Caco-2 (cell line): ENCODE measurements around the gene IQSEC1. TPM values are rescaled to one million over a fixed set of nuclear protein-coding genes. Genes with fewer than 3 reads are reported as not detected.

ENCODE experiments used
- BruUV-seq: library from RNA; stranded (reverse); fragments of 400-500 nt; replicated peaks from 2 replicates; lab custom pipeline; 2021; lab: Mats Ljungman, UMichigan
- CTCF ChIA-PET: fragments of 300-600 bp; sonication (Branson Sonifier 250); formaldehyde crosslinking; loops from one replicate; lab custom pipeline; 2022; ENCODE audit warnings: antibody characterized with exemption; lab: Charles Lee
- POLR2A ChIA-PET: fragments of 300-600 bp; sonication (Branson Sonifier 250); formaldehyde crosslinking; loops from one replicate; lab custom pipeline; 2022; ENCODE audit warnings: antibody characterized with exemption; lab: Charles Lee
- DNase-seq, 2 experiments: peaks; one replicate each; pipeline versions ENCODE4 v3.0.0 to v3.0.0-alpha.2; 2020 to 2022
- H3K27me3 ChIP-seq: replicated peaks from 2 replicates; pipeline ENCODE4 v1.6.0; 2011; ENCODE audit warnings: low read length; ENCODE audit not compliant: control insufficient read depth, insufficient read depth
- H3K36me3 ChIP-seq: 2 replicates; pipeline ENCODE4 v1.5.1; 2011; ENCODE audit warnings: low read length; ENCODE audit not compliant: control insufficient read depth, insufficient read depth
- H3K4me1 ChIP-seq: fragments of 250-450 bp; sonication (Bioruptor Pico); 2 replicates; pipeline ENCODE4 v1.5.1; 2020; ENCODE audit warnings: mild to moderate bottlenecking
- H3K4me3 ChIP-seq: 2 replicates; pipeline ENCODE4 v1.5.1; 2011; ENCODE audit warnings: low read depth, mild to moderate bottlenecking, control low read depth, low read length
- H3K9me3 ChIP-seq: fragments of 250-450 bp; sonication (Bioruptor Pico); 2 replicates; pipeline ENCODE4 v1.5.1; 2020; ENCODE audit warnings: mild to moderate bottlenecking, moderate library complexity
- H3K27ac Mint-ChIP-seq: one replicate; pipeline ENCODE4 v1.8.0; 2022; ENCODE audit warnings: mixed read lengths; ENCODE audit not compliant: unreplicated experiment
- H3K27me3 Mint-ChIP-seq: one replicate; pipeline ENCODE4 v1.8.0; 2022; ENCODE audit warnings: mixed read lengths; ENCODE audit not compliant: insufficient read depth, unreplicated experiment
- H3K36me3 Mint-ChIP-seq: one replicate; pipeline ENCODE4 v1.8.0; 2022; ENCODE audit warnings: mild to moderate bottlenecking, mixed read lengths; ENCODE audit not compliant: insufficient read depth, unreplicated experiment
- H3K4me1 Mint-ChIP-seq: one replicate; pipeline ENCODE4 v1.8.0; 2022; ENCODE audit warnings: low read depth, mixed read lengths; ENCODE audit not compliant: unreplicated experiment
- H3K4me3 Mint-ChIP-seq: one replicate; pipeline ENCODE4 v1.8.0; 2022; ENCODE audit warnings: mild to moderate bottlenecking, moderate library complexity, mixed read lengths; ENCODE audit not compliant: unreplicated experiment
- H3K9me3 Mint-ChIP-seq: one replicate; pipeline ENCODE4 v1.8.0; 2022; ENCODE audit warnings: mixed read lengths; ENCODE audit not compliant: unreplicated experiment
- CTCF ChIP-seq, 2 experiments: fragments of 200-600 bp in 1 of 2; IDR thresholded peaks; 1 replicate in 1 of 2; 2 replicates in 1 of 2; pipeline versions ENCODE4 v1.5.1 to v1.8.0; 2011 to 2022; ENCODE audit warnings: antibody characterized with exemption in 1 of 2, control low read depth in 1 of 2, inconsistent platforms in 1 of 2, low read depth in 1 of 2, low read length in 1 of 2, mild to moderate bottlenecking in 1 of 2, moderate library complexity in 1 of 2; ENCODE audit not compliant: insufficient read depth in 1 of 2, severe bottlenecking in 1 of 2, unreplicated experiment in 1 of 2
- intact Hi-C: fragments of 100-400 bp; cut with micrococcal nuclease; formaldehyde crosslinking; loops from one replicate; pipeline ENCODE4 v1.10.0; 2022; ENCODE audit not compliant: unreplicated experiment
- total RNA-seq: library from RNA; stranded (reverse); gene quantifications from 2 replicates; pipeline ENCODE4 v1.2.3, GENCODE V29; 2022

IQSEC1 gene
- total RNA-seq, 1 experiment from 2014 or later, result 40.0 TPM

- Histone ChIP-seq H3K4me1 (no peaks in the 10 kb centered on the region), H3K27me3 (no peaks in the 10 kb centered on the region), H3K36me3 (peaks cover 3% of the 10 kb centered on the region; the same call in 1 of the 2 replicates), H3K9me3 (no peaks in the 10 kb centered on the region), H3K4me3 (no peak overlapping the region)
- BruUV-seq, result no TSS peak
- Mint-ChIP-seq H3K4me3 (no peak overlapping the region), H3K27me3 (no peaks in the 10 kb centered on the region), H3K9me3 (no peaks in the 10 kb centered on the region), H3K27ac (no peak overlapping the region), H3K36me3 (no peaks in the 10 kb centered on the region), H3K4me1 (no peaks in the 10 kb centered on the region)
- TF ChIP-seq CTCF (IDR thresholded peaks at IDR 0.05; ENCODE audit: insufficient read depth in 1 of 2, low read depth in 1 of 2, low read length in 1 of 2, severe bottlenecking in 1 of 2, unreplicated experiment in 1 of 2), result no peak
- intact Hi-C loops, result no loop called here
- no peak for DNase-seq
- CTCF ChIA-PET, result no interaction called here
- POLR2A ChIA-PET, result interaction anchor here (0.6 kb wide), 1 partner anchor 26 kb away, joined by 5 read pairs; no protein-coding TSS in a partner anchor
These were observed 131.7 kb downstream of the IQSEC1 start for GRCh38 chr3:12941495-12942023.

GRCh38 chr3:12940854-12941253 lies 132.4 kb downstream of the IQSEC1 start:
- Histone ChIP-seq H3K4me3 (no peak overlapping the region), H3K27me3 (no peaks in the 10 kb centered on the region), H3K4me1 (no peaks in the 10 kb centered on the region), H3K36me3 (peaks cover 3% of the 10 kb centered on the region; the same call in 1 of the 2 replicates), H3K9me3 (no peaks in the 10 kb centered on the region)
- Mint-ChIP-seq H3K4me3 (no peak overlapping the region), H3K4me1 (no peaks in the 10 kb centered on the region), H3K36me3 (no peaks in the 10 kb centered on the region), H3K27me3 (no peaks in the 10 kb centered on the region), H3K27ac (no peak overlapping the region), H3K9me3 (no peaks in the 10 kb centered on the region)
- CTCF ChIA-PET, result no interaction called here
- no peak for DNase-seq
- BruUV-seq, result no TSS peak
- TF ChIP-seq CTCF (IDR thresholded peaks at IDR 0.05; ENCODE audit: insufficient read depth in 1 of 2, low read depth in 1 of 2, low read length in 1 of 2, severe bottlenecking in 1 of 2, unreplicated experiment in 1 of 2), result no peak
- intact Hi-C loops, result no loop called here
- POLR2A ChIA-PET, result interaction anchor here (0.6 kb wide), 1 partner anchor 27 kb away, joined by 5 read pairs; no protein-coding TSS in a partner anchor

- H3K36me3 ChIP-seq, result peaks cover 3% of the 10 kb centered on the region; the same call in 1 of the 2 replicates
- no peak for TF ChIP-seq CTCF (IDR thresholded peaks at IDR 0.05; ENCODE audit: insufficient read depth in 1 of 2, low read depth in 1 of 2, low read length in 1 of 2, severe bottlenecking in 1 of 2, unreplicated experiment in 1 of 2)
- no peaks in the 10 kb centered on the region for H3K4me1 ChIP-seq
- DNase-seq, result no peak
- no peak overlapping the region for H3K4me3 ChIP-seq
- H3K27me3 ChIP-seq, result no peaks in the 10 kb centered on the region
- ChIA-PET CTCF (no interaction called here), POLR2A (no interaction called here)
- Mint-ChIP-seq H3K27ac (no peak overlapping the region), H3K9me3 (no peaks in the 10 kb centered on the region), H3K36me3 (no peaks in the 10 kb centered on the region), H3K27me3 (no peaks in the 10 kb centered on the region), H3K4me3 (no peak overlapping the region), H3K4me1 (no peaks in the 10 kb centered on the region)
- intact Hi-C loops, result no loop called here
- H3K9me3 ChIP-seq, result no peaks in the 10 kb centered on the region
- BruUV-seq, result no TSS peak
These were observed 134.1 kb downstream of the IQSEC1 start for GRCh38 chr3:12939137-12939536.
